HG02610 (cell line): ENCODE measurements around the gene EXOC3.

ENCODE experiments used
- ATAC-seq: cut with Tn5 transposase; IDR thresholded peaks from one replicate; pipeline ENCODE4 v1.9.1; 2021; ENCODE audit warnings: mild to moderate bottlenecking, moderate library complexity; ENCODE audit not compliant: unreplicated experiment

Gene EXOC3

GRCh38 chr5:437281-437771 is 5.7 kb upstream of the EXOC3 start:
- ATAC-seq: no peak

DNA sequence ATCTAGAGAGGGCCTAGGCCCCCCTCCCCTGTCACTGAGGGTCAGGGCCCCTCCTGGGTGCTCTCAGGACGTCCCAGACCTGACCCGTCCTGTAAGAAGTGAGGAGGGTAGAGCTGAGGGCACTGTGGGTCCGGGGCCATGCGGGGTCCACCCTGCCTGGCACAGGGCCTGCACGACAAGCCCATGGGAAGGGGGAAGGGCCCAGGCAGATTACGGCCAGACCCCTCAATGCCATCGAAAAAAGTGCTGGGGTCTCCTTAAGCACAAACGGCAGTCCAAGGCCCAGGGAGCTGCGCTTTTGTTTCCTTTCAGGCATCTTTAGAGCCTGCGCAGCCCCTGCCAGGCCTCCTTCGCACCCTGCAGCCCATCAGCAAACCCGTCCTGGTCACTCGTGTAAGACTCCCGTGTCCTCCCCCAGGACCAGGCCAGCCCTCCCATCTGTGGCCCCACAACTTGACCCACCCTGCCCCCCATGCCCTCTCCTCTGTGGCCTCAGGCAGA is 4.4 kb upstream of the EXOC3 start:
- ATAC-seq: no peak

DNA sequence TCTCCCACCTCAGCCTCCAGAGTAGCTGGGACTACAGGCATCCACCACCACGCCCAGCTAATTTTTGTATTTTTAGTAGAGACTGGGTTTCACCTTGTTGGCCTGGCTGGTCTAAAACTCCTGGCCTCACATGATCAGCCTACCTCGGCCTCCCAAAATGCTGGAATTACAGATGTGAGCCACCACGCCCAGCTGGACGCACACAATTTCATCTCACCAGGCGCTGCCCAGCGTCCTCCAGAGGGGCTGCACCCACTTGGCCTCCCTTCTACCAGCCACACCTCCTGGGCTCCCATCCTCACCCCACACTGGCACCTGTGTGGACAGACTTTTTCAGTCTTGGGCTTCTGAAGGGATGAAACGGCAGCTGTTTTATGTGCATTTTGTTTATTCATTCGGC is 3.8 kb upstream of the EXOC3 start:
- ATAC-seq: no peak

GRCh38 chr5:439636-440035 is 3.3 kb upstream of the EXOC3 start:
- no peak for ATAC-seq

- ATAC-seq: no peak
These were observed 2.4 kb upstream of the EXOC3 start for GRCh38 chr5:440401-441201.

DNA sequence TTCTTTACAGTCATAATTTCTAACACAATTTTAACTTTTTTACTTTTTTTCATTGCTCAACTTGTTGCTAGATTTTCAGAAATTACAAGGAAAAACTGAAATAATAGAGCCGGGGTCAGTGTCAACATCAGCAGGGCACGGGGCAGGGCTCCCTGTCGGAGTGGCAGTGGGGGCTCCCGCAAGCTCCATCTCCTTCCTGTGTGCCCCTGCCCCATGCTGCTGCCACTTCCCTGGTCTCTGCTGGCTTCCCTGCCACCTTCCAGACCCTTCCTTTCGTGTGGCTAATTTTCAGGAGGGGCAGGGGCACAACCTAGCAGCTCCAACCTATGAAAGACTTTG is 1.0 kb upstream of the EXOC3 start:
- ATAC-seq: no peak

DNA sequence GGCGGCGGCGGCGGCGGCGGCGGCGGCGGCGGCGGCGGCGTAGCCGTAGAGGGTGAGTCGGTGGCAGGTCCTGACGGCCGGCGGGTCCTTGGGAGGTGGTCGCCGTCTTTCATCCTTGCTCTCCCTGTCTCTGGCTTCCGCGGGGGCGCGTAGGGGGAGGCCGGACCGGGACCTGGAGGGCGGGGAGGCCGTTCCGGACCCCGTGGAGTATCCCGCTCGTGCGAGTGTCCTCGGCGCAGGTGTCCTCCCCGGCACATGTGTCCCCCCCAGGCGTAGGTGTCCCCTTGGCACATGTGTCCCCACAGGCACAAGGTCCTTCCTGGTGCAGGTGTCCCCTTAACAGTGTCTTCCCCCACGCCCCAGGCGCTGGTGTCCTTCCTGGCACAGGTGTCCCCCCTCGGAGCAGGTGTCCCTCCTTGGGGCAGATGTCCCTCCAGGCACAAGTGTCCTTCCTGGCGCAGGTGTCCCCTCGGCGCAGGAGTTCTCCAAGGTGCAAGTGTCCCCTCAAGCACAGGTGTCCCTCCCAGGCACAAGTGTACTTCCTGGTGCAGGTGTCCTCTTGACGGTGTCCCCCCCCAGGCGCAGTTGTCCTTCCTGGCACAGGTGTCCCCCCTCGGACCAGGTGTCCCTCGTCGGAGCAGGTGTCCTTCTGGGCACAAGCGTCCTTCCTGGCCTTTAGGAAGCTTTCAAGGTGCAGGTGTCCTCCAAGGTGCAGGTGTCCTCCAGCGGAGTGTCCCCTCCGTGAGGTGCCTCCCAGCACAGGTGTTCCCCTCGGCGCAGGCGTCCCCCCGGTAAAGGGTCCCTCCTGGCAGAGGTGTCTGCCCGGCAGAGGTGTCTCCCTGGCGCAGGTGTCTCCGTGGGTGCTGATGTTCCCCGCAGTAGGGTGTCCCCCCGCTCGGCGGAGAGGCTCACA is 519 bp downstream of the EXOC3 start:
- peak; percentile 12 for ATAC-seq

DNA sequence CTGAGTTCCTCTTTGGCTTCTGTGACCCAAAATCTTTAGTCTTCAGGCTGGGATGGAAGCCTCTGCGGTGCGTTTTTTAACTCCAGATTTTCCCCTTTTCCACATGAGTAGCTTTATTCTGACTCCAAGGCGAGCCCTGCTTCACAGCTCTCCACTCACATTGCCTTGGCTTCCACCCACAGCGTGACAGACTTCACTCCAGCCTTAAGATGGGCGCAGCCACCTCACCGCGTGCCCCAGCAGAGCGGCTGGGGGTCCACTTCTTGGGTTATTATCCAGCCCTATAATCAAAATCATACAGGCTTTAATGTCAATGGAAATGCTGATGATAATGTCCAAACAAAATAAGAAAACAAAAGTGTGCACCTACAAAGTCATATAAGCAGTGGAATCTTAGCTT is 1.2 kb downstream of the EXOC3 start:
- ATAC-seq: no peak

DNA sequence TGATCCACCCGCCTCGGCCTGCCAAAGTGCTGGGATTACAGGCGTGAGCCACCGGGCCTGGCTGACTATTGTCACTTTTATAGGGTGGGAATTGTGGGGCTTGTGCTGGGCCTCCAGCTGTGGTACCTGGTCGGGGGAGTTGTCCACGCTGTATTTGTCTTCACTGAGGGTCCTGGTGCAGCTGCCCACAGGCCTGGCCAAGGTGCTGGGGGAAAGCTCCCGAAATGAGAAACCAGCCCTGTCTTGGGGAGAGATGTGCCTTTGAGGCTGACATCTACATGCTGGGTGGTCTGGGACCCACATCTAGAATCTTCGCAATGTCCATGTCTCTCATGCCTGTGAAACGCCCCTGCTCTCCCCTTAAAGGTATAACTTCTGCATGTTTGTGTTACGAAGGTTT is 2.6 kb downstream of the EXOC3 start:
- ATAC-seq: no peak

DNA sequence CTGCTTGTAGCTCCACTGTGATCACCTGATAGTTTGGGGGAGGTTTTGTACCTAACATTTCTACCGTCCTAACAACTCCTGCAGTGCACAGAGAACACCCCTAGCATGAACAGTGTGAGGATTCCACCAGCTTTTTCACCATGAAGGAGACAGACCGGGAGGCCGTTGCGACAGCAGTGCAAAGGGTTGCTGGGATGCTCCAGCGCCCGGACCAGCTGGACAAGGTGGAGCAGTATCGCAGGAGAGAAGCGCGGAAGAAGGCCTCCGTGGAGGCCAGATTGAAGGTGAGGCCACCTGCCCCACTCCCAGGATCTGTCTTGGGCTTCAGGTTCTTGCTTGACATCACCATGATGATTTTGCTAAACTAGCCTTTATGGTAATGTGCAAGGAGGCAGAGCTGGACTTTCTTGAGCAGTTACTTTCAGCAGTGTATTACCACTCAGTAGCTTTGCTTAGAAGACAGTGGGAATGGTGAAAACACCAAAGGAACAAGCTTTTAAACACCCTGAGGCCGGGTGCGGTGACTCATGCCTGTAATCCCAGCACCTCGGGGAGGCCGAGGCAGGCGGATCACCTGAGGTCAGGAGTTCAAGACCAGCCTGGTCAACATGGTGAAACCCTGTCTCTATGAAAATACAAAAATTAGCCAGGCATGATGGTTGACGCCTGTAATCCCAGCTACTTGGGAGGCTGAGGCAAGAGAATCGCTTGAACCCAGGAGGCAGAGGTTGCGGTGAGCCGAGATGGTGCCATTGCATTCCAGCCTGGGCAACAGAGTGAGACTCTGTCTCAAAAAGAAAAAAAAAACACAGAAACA is 3.3 kb downstream of the EXOC3 start:
- no peak for ATAC-seq

DNA sequence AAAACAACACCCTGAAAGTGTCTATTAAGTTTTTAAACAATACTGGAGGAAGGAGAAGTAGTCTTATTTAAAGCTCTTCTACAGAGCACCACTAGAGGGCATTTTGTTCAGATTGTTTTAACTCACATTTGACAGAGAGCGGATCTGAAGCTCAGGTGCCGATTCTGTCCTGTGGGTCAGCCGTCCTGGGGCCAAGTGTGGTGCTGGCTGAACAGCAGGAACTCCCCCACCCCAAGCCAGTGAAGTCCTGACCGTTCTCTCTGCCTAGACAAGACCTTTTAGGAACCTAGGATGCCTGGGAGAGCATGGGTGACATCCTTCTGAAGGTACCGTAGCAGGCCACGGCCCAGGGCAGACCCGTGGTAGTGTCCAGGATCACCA is 3.9 kb downstream of the EXOC3 start:
- no peak for ATAC-seq

- ATAC-seq: no peak
These were observed 4.5 kb downstream of the EXOC3 start for GRCh38 chr5:447501-447900.

DNA sequence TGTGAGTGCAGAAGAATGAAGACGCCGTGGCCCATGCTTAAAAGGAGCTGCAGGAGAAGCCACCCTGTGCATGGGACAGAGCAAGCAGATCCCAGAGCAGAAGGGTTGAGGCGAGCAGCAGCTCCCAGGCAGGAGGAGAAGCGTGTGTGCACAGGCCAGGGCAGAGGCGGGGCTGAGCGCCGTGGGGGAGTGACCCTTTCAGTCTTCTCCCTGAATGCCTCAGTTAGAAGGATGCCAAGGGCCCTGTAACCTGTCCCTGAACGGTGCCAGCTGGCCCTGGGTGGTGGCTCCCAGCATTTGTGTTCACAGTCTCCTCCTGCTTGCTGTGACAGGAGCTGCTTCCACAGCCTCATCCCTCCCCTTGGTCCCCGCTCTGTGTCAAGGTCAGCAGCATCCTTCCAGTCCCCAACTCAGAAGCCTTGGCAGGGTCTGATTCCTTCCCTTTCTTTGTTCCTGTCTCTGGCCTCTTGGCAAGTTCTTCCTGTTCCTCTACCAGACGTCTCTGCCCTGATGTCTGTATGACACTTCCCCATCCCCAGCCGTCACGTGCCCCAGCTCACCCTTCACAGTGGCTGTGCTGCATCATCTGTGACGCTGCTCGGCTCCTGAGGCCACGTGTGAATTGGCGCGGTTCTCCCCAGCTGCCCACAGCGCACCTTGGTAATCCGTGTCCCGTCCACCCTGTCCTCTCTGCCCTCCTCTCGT is 5.2 kb downstream of the EXOC3 start:
- no peak for ATAC-seq

- no peak for ATAC-seq
These were observed 5.8 kb downstream of the EXOC3 start for GRCh38 chr5:448766-449090.

DNA sequence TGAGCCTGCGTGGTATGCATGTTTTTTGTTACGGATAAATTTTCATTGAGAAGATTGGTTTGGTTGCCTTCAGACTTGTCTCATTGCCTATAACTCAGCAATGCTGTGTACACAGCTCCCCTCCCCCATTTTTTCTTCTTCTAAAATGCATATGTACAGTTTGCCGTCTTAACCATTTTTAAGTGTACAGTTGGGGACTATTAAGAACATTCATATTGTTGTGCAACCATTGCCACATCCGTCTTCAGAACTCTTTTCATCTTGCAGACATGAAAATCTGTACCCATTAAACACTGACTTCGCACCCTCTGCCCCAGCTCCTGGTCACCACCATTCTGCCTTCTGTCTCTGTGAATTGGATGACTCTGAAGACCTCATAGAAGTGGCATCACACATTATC is 6.2 kb downstream of the EXOC3 start:
- no peak for ATAC-seq

GRCh38 chr5:451587-452458 is 8.8 kb downstream of the EXOC3 start:
- no peak for ATAC-seq

DNA sequence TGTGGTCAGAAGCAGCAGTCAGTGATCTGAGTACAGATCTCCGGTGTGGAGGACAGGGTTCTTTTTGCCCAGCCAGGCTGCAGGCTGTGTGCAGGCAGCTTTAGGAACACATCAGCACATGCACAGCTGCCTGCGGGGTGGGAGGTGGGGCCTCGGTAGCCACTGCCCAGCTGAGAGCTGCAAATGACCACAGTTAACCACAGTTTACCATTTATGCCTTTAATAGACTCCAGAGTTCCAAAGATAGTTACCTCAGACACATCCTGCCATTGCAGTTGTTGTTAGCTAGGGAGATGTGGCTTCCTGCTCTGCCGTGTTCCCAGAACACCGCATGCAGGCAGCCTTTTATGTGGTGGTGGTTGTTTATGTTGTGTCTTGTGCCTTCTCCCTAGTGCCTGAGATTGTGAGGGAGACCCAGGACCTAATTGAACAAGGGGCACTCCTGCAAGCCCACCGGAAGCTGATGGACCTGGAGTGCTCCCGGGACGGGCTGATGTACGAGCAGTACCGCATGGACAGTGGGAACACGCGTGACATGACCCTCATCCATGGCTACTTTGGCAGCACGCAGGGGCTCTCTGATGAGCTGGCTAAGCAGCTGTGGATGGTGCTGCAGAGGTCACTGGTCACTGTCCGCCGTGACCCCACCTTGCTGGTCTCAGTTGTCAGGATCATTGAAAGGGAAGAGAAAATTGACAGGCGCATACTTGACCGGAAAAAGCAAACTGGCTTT is 10.2 kb downstream of the EXOC3 start:
- no peak for ATAC-seq

DNA sequence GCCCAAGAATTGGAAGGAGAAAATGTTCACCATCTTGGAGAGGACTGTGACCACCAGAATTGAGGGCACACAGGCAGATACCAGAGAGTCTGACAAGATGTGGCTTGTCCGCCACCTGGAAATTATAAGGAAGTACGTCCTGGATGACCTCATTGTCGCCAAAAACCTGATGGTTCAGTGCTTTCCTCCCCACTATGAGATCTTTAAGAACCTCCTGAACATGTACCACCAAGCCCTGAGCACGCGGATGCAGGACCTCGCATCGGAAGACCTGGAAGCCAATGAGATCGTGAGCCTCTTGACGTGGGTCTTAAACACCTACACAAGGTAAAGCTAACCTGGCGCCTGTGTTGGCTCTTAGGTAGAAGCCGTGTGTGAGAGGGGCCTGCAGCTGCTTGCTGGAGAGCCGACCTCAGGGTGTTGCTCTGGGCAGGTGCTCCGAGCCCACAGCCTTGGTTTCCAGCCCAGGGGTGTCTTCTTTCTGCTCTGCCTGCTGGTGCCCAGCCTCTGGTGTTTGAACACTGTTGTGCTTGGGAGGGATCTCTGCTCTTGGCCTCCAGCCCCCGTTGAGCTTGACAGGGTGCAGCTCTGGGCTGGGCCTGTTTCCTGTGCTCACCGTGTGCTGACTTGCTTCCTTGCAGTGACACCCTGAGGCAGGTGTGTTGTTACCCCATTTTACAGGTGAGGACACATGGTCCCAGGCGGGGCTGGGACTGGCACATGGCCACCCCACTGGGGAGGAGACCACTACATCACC is 10.9 kb downstream of the EXOC3 start:
- ATAC-seq: no peak
